KOPT-K1 (cell line): ENCODE data around the gene TPSAB1.
"Not testable (repeated sequence)": the region's sequence is repeated elsewhere in the genome, so short reads cannot be mapped to it uniquely, and the experiment has no call there.

Source experiments
- H3K27ac ChIP-seq: fragments of 200-600 bp; sonication (generic); 2 replicates; pipeline ENCODE4 v1.5.1; 2016; ENCODE audit warnings: antibody characterized with exemption, mild to moderate bottlenecking, low read depth, low read length; ENCODE audit not compliant: poor library complexity, severe bottlenecking
- H3K36me3 ChIP-seq: fragments of 200-600 bp; sonication (generic); 2 replicates; pipeline ENCODE4 v1.5.1; 2017; ENCODE audit warnings: antibody characterized with exemption, mild to moderate bottlenecking, low read length, moderate library complexity; ENCODE audit not compliant: insufficient read depth
- H3K9me3 ChIP-seq: fragments of 200-600 bp; sonication (generic); 2 replicates; pipeline ENCODE4 v1.5.1; 2017; ENCODE audit warnings: antibody characterized with exemption, low read length, mild to moderate bottlenecking; ENCODE audit not compliant: insufficient read depth, poor library complexity, severe bottlenecking

The TPSAB1 gene

DNA sequence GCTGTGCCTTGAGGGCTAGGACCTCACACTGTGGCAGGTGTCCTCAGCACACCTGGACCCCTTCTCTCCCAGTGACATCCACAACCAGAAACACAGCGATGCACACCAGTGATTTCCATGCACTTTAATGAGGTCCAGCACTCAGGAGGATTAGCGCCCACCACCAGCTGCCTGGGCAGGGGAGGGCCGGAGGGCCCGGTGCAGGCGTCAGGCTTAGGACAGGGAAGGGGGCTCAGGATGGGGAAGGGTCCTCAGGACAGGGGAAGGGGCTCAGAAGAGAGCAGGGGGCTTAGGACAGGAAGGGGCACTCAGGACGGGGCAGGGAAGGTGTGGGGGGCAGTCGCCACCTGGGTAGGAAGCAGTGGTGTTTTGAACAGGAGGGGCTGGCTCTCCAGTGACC lies 12.3 kb upstream of the TPSAB1 start:
- not testable (repeated sequence) for H3K27ac ChIP-seq, H3K36me3 ChIP-seq, H3K9me3 ChIP-seq

DNA sequence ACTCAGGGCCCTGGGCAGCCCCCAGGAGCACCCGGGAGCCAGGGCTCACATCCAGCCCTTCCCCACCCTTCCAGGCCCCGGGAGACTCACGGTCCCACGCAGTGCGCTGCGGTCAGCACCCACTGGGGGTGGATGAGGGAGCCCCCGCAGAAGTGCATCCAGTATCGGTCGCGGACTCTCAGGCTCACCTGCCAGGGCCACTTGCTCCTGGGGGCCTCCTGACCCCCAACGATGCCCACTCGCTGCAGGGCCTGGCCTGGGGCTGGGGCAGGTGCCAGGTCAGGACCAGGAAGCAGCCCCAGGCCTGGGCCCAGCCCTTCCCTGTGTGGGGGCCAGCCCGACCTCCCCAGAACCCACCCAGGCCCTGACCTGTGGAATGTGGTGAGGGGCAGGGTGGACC lies 11.0 kb upstream of the TPSAB1 start:
- H3K27ac ChIP-seq, H3K36me3 ChIP-seq, H3K9me3 ChIP-seq: not testable (repeated sequence)

DNA sequence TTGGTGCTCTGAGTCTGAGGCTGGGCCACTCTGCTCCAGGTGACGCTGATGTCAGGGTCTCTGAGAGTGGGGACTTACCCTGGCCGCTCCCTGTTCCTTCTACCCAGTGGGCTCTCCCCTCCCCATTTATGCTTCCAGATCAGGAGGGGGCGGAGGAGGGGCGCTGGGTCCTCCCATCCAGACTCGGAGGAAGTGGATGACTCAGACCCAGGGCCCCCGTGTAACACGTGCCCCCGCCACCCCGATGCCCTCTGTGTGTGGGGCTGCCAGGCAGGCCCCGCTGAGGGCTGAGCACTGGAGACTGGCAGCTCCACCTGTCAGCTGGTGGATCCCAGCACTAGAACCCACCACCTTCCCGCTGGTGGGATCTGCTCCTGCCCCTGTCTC lies 10.4 kb upstream of the TPSAB1 start, which contains the start of gene TPSB2:
TPSB2 (minus strand) TSS at position 101 of the 387 bp plus-strand sequence. CDS start 233 bp downstream, outside the sequence.
- H3K36me3 ChIP-seq, H3K27ac ChIP-seq, H3K9me3 ChIP-seq: not testable (repeated sequence)

DNA sequence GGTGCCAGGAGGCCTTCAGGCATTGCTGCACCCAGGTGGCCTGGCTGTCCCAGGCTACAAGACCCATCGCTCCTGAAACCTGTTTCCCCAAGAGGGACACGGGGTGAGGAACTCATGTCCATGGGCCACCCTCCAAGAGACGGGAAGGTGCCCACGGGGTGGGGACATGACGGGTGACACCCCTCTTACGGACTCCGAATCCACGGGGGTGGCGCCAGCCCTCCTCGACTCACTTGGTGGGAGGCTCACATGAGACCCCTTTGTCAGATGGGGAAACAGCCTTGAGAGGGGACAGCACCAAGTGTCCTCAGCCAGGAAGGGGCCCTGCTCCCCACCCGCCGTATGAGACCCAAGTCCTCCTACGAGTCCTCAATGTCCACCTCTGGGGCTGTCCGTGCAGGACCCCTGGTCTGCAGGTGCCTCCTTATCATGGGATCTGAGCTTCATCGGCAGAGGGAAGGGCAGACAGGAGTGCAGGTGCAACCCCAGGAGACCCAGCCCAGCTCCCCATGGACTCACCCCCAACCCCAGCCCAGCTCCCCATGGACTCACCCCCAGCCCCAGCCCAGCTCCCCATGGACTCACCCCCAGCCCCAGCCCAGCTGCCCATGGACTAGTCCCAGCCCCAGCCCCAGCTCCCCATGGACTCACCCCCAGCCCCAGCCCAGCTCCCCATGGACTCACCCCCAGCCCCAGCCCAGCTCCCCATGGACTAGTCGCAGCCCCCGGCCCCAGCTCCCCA lies 9.9 kb upstream of the TPSAB1 start:
- not testable (repeated sequence) for H3K27ac ChIP-seq, H3K9me3 ChIP-seq, H3K36me3 ChIP-seq

DNA sequence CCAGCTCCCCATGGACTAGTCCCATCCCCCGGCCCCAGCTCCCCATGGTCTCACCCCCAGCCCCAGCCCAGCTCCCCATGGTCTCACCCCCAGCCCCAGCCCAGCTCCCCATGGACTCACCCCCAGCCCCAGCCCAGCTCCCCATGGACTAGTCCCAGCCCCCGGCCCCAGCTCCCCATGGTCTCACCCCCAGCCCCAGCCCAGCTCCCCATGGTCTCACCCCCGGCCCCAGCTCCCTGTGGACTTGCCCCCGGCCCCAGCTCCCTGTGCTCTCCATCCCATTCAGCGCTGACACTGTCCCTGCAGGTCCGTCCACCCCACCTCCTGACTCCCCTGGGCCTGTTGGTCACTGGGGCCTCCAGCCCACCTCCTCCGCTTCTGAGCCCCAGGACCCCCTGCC lies 9.2 kb upstream of the TPSAB1 start:
- H3K9me3 ChIP-seq, H3K36me3 ChIP-seq, H3K27ac ChIP-seq: not testable (repeated sequence)

DNA sequence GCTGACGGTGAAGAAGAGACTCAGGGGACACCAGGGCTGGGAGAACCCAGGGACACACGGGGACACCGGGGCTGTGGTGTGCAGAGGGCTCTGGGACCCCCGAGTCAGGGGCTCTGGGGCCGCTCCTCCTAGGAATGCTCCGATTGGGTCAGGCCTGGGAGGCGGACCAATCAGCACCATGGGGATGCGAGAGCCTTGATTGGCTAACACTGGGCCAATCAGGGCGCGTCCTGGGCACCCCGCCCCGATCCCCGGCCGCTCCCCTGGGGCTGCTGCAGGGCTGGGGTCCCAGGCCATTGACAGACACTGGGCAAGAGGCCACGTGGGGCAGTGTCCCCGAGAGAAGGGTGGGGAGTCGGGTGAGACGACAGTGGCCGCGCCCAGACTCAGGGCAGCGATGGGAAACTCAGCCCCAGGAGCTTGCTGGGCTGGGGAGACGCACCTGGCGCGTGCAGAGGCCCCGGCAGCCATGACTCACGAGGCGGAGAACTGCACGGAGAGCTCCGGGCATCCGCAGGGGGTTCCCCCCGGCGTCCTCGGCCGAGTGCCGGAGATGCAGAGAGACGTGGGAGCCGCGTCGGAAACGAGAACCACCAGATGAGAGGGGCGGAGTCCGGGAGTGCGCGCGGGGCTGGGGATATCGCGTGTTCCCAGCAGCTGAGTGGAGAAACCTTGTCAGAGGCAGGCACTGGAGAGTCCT lies 8.3 kb upstream of the TPSAB1 start:
- not testable (repeated sequence) for H3K27ac ChIP-seq, H3K36me3 ChIP-seq, H3K9me3 ChIP-seq

DNA sequence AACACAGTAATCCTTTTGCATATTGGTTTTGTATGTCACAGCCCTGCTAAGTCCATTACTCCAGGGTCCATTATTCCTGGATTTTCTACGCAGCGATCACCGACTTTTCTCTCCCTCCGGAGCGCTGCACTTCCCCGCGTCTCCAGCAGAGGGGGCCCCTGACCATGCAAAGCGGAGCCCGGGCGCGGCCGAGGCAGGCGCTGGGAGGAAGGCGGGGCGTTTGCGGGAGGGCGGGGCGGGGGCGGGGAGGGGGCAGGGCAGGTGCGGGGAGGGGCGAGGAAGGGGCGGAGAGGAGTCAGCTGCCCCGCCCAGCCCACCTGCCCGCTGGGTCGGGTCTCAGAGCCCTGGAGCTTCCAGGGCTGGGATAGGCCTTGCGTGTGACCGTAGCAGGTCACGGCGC lies 3.8 kb upstream of the TPSAB1 start:
- H3K36me3 ChIP-seq, H3K9me3 ChIP-seq, H3K27ac ChIP-seq: not testable (repeated sequence)

DNA sequence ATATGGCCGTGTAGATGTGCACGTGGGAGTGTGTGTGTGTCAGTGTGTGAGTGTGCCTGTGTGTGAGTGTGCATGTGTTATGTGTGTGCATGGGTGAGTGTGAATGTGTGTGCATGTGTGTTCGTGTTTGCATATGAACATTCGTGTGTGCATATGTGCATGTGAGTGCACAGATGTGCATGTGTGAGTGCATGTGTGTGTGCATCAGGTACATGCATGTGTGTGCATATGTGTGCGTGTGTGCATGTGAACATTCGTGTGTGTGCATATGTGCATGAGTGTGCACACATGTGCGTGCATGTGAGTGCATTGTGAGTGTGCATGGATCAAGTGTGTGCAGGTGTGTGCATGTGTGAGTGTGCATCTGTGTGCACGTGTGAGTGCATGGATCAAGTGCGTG lies 2.5 kb upstream of the TPSAB1 start:
- Histone ChIP-seq H3K27ac (no peak overlapping the region), H3K36me3 (no peaks in the 10 kb centered on the region), H3K9me3 (no peaks in the 10 kb centered on the region)

DNA sequence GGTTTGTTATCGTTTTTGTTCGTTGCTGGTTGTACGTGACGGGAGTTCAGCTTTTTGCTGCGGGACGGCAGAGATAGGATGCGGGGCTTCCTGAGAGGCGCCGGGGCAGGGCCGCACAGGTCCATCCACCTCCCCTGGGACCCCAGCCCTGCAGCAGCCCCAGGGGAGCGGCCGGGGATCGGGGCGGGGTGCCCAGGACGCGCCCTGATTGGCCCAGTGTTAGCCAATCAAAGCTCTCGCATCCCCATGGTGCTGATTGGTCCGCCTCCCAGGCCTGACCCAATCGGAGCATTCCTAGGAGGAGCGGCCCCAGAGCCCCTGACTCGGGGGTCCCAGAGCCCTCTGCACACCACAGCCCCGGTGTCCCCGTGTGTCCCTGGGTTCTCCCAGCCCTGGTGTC lies 1.6 kb upstream of the TPSAB1 start:
- not testable (repeated sequence) for H3K9me3 ChIP-seq, H3K36me3 ChIP-seq

DNA sequence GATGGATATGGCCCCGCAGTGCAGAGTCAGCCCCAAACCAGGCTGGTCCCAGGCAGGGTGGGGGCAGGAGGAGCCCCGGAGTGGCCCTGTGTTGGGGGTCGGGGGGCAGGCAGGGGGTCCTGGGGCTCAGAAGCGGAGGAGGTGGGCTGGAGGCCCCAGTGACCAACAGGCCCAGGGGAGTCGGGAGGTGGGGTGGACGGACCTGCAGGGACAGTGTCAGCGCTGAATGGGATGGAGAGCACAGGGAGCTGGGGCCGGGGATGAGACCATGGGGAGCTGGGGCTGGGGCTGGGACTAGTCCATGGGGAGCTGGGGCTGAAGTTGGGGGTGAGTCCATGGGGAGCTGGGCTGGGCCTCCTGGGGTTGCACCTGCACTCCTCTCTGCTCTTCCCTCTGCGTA lies 930 bp upstream of the TPSAB1 start:
- H3K36me3 ChIP-seq, H3K9me3 ChIP-seq, H3K27ac ChIP-seq: not testable (repeated sequence)

More for the DNA sequence above, 1.6 kb upstream of the TPSAB1 start:
- H3K27ac ChIP-seq, result not testable (repeated sequence)

DNA sequence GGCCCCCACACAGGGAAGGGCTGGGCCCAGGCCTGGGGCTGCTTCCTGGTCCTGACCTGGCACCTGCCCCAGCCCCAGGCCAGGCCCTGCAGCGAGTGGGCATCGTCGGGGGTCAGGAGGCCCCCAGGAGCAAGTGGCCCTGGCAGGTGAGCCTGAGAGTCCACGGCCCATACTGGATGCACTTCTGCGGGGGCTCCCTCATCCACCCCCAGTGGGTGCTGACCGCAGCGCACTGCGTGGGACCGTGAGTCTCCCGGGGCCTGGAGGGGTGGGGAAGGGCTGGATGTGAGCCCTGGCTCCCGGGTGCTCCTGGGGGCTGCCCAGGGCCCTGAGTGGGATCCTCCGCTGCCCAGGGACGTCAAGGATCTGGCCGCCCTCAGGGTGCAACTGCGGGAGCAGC lies 576 bp downstream of the TPSAB1 start:
- H3K9me3 ChIP-seq, H3K36me3 ChIP-seq, H3K27ac ChIP-seq: not testable (repeated sequence)

DNA sequence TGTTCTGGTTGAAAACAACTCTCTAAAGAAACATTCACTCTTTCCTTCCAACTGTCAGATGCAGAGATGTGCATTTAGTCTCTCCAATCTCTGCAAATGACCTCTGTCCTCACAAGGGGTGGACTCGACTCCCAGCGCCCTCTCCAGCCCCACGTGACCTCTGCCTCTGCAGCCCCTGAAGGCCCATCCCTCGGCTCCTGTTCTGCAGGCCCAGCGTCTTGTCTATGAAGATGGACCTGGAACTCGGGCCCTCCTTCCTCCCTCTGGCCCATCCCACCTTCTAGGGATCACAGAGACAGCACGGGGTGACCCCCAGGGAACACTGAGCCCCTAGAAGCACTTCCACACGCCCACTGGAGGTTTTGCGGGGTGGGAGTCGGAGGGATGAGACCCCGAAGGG lies 2.9 kb downstream of the TPSAB1 start:
- H3K9me3 ChIP-seq, H3K36me3 ChIP-seq, H3K27ac ChIP-seq: not testable (repeated sequence)

DNA sequence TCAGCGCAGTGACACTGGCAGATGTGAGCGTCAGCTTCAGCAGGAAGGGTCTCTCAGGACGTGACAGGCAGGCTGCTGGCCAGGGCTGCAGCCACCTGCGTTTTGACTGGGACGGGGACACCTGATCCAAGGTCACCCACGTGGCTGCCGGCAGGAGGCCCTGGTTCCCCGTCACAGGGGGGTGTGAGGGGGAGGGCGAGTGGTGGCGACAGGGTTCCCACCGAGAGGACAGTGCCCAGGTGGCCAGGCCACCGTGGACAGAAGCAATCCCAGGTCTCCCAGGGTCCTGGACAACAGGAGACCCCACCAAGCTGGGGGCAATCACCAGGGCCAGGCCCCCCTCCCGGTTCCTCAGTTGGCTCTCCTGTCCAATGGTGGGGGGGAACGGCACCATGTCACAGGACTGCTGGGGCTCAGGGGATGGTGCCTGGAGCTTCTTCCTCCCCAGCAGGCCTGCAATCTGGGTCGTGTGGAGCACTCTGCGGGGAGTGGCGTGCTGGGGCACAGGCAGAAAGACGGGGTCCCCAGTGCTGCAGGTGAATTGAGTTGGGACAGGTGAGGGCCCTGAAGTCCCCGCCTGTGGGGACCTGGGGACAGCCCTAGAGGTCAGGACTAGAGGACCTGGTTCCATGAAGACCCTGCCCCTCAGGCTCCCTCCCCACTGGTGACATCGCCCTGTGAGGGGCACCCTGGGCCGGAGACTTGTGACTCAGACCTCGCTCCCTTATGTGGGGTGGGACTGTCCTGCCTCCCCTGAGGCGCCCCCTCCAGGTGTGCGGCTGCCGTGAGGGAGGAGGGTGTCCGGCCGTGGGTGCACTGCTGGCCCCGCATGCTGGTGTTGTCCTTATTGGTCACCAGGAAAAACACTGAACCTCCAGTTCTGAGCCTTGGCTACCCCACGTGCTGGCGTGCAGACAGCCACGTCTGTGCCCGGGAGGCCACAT lies 3.7 kb downstream of the TPSAB1 start:
- not testable (repeated sequence) for H3K36me3 ChIP-seq, H3K27ac ChIP-seq, H3K9me3 ChIP-seq

DNA sequence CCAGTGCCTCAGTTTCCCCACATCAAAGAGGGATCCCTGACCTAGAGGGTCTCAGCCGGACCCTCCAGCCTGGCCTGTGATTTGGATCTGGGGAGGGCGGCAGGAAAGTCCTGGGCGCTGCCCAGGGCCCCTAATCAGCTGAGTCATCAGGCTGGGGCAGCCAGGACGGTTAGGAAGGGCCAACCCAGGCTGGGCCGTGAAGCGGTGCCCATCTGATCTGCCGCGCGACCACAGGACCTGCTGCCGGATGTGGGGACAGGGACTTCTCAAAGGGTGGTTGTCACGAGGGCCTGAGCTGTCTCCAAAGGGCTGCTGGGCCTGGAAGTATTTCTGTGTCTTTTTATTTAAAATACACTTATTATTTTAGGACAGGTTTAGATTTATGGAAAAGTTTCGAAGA lies 4.4 kb downstream of the TPSAB1 start:
- Histone ChIP-seq H3K36me3 (no peaks in the 10 kb centered on the region), H3K27ac (no peak overlapping the region), H3K9me3 (no peaks in the 10 kb centered on the region)

DNA sequence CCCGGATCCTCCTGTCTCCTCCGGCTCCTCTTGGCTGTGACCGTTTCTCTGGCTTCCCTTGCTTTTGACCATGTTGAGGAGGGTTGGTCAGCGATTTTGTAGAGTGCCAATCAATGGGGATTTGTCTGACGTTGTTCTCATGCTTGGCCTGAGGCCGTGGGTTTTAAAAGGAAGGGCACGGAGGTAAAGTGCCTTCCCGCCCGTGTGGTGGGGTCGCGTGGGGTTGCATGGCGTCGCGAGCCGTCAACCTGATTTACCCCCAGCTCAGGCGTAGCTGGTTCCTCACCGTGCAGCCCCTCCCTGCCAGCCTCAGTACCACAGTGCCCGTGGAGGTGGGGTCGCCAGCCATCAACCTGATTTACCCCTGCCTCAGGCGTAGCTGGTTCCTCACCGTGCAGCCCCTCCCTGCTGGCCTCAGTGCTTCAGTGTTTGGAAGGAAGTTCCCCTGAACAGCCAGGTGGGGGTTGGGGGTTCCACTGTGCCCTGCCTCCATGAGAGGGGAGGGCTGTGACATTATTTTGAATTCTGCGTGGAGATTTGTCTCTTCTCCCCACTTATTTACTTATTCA lies 5.0 kb downstream of the TPSAB1 start:
- H3K36me3 ChIP-seq, result no peaks in the 10 kb centered on the region
- H3K27ac ChIP-seq, result no peak overlapping the region
- H3K9me3 ChIP-seq, result no peaks in the 10 kb centered on the region
